ENCODE data around the gene SH2D6. TPM values are rescaled to one million over a fixed set of nuclear protein-coding genes. Genes with fewer than 3 reads are reported as not detected.
"Not testable (repeated sequence)": the region's sequence is repeated elsewhere in the genome, so short reads cannot be mapped to it uniquely, and the experiment has no call there.

The SH2D6 gene
- total and polyA plus RNA-seq, 8 donors = 1.1 to 14.5 (median 2.2) TPM; not detected in 2

DNA sequence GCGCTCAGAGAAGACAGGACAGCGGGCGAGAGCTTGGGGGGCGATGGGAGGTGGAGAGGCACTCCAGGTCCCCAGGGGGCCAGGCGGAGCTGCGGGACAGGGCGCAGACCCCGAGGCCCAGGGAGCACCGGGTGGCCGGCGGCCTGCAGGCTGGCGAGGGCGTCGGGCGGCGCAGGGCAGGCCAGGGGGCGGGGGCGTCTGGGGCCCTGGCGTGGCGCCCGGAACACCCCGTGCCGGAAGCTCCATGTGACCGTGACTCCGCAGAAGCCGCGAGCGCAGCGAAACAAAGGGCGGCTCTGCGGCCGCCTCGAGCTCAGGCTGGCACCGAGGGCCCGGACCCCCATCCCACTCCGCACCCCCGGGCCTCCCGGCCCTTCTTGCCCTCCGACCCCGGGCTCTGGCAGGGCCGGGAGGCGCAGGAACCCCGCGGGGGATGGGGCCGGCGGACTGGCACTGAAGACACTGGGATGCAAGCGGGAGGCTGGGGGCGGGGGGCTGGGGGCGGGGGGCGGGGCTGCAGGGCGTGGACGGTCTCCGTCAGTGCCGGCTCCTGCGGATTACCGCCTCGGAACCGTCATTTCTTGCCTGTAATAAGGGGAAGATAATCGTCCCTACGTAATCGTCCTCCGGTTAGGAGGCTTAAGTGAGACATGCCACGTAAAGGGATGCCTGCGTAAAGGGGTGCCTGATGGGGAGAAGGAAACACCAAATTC is 19.1 kb downstream of the SH2D6 start:
- peak; percentile 93 to 95 for DNase-seq
- 2 to 5% (median 3%) methylated on average over 28 to 64 of the region's 64 CpGs for WGBS, 5 donors
- H3K36me3 ChIP-seq = no peaks in the 10 kb centered on the region
- H3K4me3 ChIP-seq = peak overlapping the region; percentile 31 to 48 (median 47)
- TF ChIP-seq POLR2AphosphoS5 (IDR thresholded peaks at IDR 0.05) (peak; percentile 80 to 88 (median 85)), POLR2A (IDR thresholded peaks at IDR 0.05) (no peak), EP300 (IDR thresholded peaks at IDR 0.05) (peak; percentile 86), CTCF (IDR thresholded peaks at IDR 0.05) (no peak)
- H3K9me3 ChIP-seq = no peaks in the 10 kb centered on the region
- H3K27me3 ChIP-seq = no peaks in the 10 kb centered on the region
- peak overlapping the region; percentile 94 to 98 (median 97) for H3K27ac ChIP-seq
- H3K4me1 ChIP-seq = peaks cover 46 to 69% (median 66%) of the 10 kb centered on the region in 4 donors
- intact Hi-C loops (cut with DNase I; ENCODE audit: low total_unique reads) = no loop called here

GRCh38 chr2:85438201-85439024 is 19.9 kb downstream of the SH2D6 start:
- intact Hi-C loops (cut with DNase I; ENCODE audit: low total_unique reads) = no loop called here
- peak overlapping the region; percentile 31 to 48 (median 47) for H3K4me3 ChIP-seq
- 32 to 40% (median 36%) methylated on average over 12 to 19 of the region's 19 CpGs for WGBS, 5 donors

GRCh38 chr2:85439025-85439472 is 20.5 kb downstream of the SH2D6 start:
- H3K27ac ChIP-seq = peak overlapping the region; percentile 94 to 98 (median 97)
- TF ChIP-seq POLR2AphosphoS5 (IDR thresholded peaks at IDR 0.05) (no peak), POLR2A (IDR thresholded peaks at IDR 0.05) (no peak), CTCF (IDR thresholded peaks at IDR 0.05) (peak in 1 of 7 experiments; percentile 9)
- WGBS, 5 donors = 55 to 76% (median 67%) methylated on average over 6 of the region's 6 CpGs
- H3K4me3 ChIP-seq = no peak overlapping the region
- H3K27me3 ChIP-seq = no peaks in the 10 kb centered on the region
- H3K4me1 ChIP-seq = peaks cover 36 to 55% (median 53%) of the 10 kb centered on the region in 4 donors
- no peaks in the 10 kb centered on the region for H3K9me3 ChIP-seq
- intact Hi-C loops (cut with DNase I; ENCODE audit: low total_unique reads) = no loop called here
- no peaks in the 10 kb centered on the region for H3K36me3 ChIP-seq
- DNase-seq = no peak

More at GRCh38 chr2:85438201-85439024, 19.9 kb downstream of the SH2D6 start:
- Histone ChIP-seq H3K9me3 (no peaks in the 10 kb centered on the region), H3K4me1 (peaks cover 42 to 61% (median 59%) of the 10 kb centered on the region in 4 donors), H3K27me3 (no peaks in the 10 kb centered on the region), H3K36me3 (no peaks in the 10 kb centered on the region), H3K27ac (peak overlapping the region; percentile 94 to 98 (median 97))
- peak; percentile 41 to 54 for DNase-seq
- TF ChIP-seq POLR2A (IDR thresholded peaks at IDR 0.05) (no peak), EP300 (IDR thresholded peaks at IDR 0.05) (no peak), POLR2AphosphoS5 (IDR thresholded peaks at IDR 0.05) (no peak), CTCF (IDR thresholded peaks at IDR 0.05) (no peak)

GRCh38 chr2:85439569-85439968 is 21.1 kb downstream of the SH2D6 start:
- peak overlapping the region; percentile 22 to 98 (median 97) for H3K27ac ChIP-seq
- 83 to 94% (median 91%) methylated on average over 9 of the region's 9 CpGs for WGBS, 5 donors
- H3K36me3 ChIP-seq; H3K4me3 ChIP-seq; H3K9me3 ChIP-seq; intact Hi-C loops (cut with DNase I; ENCODE audit: low total_unique reads); H3K27me3 ChIP-seq; DNase-seq: not testable (repeated sequence)
- H3K4me1 ChIP-seq = peaks cover 31 to 49% (median 48%) of the 10 kb centered on the region in 4 donors
